Measurements from ENCODE around the gene RASA1.
"Not testable (repeated sequence)": the region's sequence is repeated elsewhere in the genome, so short reads cannot be mapped to it uniquely, and the experiment has no call there.

RASA1 gene

DNA sequence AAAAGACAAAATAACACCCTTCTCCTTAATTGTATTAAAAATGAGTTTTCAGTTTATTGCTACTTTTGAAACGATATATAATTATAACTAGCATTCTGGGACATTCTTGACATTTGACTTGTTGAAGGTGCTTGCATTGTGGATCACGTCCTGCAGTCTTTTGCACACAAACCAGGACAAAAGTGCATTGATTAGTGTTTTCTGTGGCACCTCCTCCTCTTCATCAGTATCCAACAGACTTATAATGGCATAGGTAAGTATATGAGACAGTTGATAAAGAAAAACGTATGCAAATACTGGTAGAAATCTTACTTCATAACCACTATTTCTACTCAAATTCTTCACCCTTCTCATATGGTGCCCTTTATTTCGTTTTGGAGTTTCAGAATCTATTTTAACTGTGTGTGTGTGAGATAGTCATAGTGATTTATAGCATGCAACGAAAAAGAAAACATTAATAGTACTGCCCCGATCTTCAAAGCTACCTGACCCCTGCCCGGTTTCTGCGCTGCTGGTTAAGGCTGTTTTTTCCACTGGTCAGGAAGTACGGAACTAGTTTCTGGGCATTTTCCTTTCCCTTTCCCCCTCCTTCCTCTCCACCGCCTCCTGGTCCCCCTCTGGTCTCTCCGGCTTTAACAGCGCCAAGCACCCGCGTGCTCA, 639 bp upstream of the RASA1 start:
- H3K4me3 ChIP-seq (ENCODE audit: low read length) = peak overlapping the region; percentile 75
- TF ChIP-seq ZNF274 (IDR thresholded peaks at IDR 0.05; ENCODE audit: low read depth, low read length) = no peak

DNA sequence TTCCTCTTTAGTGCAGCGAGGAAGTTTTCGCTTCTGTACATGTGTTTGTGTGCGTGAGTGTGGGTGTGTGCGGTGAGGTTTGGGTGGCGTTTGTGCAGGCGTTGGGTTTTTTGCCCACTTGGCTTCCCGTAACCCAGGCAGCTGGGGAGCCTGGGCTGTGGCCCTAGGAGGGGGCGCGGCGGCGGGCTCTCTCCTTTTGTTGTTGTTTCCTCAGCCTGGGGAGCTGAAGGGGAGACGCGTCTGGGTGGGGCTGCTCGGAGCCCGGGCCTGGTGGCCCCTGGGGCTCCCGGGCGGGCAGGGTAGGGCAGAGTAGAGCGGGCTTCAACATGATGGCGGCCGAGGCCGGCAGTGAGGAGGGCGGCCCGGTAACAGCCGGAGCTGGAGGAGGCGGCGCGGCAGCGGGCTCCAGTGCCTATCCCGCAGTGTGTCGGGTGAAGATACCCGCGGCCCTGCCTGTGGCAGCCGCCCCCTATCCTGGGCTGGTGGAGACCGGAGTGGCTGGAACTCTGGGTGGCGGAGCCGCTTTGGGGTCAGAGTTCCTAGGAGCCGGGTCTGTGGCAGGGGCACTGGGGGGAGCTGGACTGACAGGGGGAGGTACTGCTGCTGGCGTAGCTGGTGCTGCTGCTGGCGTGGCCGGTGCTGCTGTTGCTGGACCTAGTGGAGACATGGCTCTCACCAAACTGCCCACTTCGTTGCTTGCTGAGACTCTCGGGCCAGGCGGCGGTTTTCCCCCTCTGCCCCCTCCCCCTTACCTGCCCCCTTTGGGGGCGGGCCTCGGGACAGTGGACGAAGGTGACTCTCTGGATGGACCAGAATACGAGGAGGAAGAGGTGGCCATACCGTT, 665 bp downstream of the RASA1 start:
- H3K4me3 ChIP-seq (ENCODE audit: low read length) = peak overlapping the region; percentile 75
- TF ChIP-seq ZNF274 (IDR thresholded peaks at IDR 0.05; ENCODE audit: low read depth, low read length) = no peak

GRCh38 chr5:87268970-87269377, 1.3 kb downstream of the RASA1 start:
- H3K4me3 ChIP-seq (ENCODE audit: low read length) = peak overlapping the region; percentile 75
- no peak for TF ChIP-seq ZNF274 (IDR thresholded peaks at IDR 0.05; ENCODE audit: low read depth, low read length)

DNA sequence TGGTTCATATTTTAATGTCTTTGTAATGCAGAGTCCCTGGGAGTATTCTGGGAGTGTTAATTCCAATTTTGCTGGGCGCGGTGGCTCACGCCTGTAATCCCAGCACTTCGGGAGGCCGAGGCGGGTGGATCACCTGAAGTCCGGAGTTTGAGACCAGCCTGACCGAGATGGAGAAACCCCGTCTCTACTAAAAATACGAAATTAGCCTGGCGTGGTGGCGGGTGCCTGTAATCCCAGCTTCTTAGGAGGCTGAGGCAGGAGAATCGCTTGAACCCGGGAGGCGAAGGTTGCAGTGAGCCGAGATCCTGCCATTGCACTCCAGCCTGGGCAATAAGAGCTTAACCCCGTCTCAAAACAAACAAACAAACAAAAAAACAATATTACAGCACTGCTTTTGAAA, 3.2 kb downstream of the RASA1 start:
- H3K4me3 ChIP-seq (ENCODE audit: low read length) = not testable (repeated sequence)

GRCh38 chr5:87276655-87277054, 9.0 kb downstream of the RASA1 start:
- TF ChIP-seq ZNF274 (IDR thresholded peaks at IDR 0.05; ENCODE audit: low read depth, low read length) = no peak
- H3K4me3 ChIP-seq (ENCODE audit: low read length) = no peak overlapping the region

GRCh38 chr5:87277279-87277835, 9.7 kb downstream of the RASA1 start:
- H3K4me3 ChIP-seq (ENCODE audit: low read length) = no peak overlapping the region
- no peak for TF ChIP-seq ZNF274 (IDR thresholded peaks at IDR 0.05; ENCODE audit: low read depth, low read length)

- TF ChIP-seq ZNF274 (IDR thresholded peaks at IDR 0.05; ENCODE audit: low read depth, low read length) = no peak
- H3K4me3 ChIP-seq (ENCODE audit: low read length) = no peak overlapping the region
Observed at GRCh38 chr5:87278590-87279100, 11.0 kb downstream of the RASA1 start.

DNA sequence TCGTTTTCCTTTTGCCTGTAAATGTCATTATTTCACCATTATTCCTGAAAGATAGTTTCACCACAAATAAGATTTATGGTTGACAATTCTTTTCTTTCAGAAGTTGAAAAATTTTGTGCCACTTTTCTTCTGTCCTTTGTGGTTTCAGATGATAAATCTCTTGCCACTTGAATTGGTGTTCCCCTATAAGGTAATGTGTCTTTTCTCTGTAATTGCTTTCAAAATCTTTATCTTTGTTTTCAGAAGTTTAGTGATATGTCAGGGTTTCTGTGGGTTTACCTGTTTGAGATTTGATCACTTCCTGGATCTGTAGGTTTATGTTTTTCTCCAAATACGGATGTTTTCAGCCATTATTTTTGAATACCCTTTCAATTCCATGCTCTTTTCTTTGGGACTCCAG, 14.6 kb downstream of the RASA1 start:
- no peak for TF ChIP-seq ZNF274 (IDR thresholded peaks at IDR 0.05; ENCODE audit: low read depth, low read length)
- H3K4me3 ChIP-seq (ENCODE audit: low read length) = no peak overlapping the region

GRCh38 chr5:87287266-87287665, 19.6 kb downstream of the RASA1 start:
- H3K4me3 ChIP-seq (ENCODE audit: low read length) = not testable (repeated sequence)

DNA sequence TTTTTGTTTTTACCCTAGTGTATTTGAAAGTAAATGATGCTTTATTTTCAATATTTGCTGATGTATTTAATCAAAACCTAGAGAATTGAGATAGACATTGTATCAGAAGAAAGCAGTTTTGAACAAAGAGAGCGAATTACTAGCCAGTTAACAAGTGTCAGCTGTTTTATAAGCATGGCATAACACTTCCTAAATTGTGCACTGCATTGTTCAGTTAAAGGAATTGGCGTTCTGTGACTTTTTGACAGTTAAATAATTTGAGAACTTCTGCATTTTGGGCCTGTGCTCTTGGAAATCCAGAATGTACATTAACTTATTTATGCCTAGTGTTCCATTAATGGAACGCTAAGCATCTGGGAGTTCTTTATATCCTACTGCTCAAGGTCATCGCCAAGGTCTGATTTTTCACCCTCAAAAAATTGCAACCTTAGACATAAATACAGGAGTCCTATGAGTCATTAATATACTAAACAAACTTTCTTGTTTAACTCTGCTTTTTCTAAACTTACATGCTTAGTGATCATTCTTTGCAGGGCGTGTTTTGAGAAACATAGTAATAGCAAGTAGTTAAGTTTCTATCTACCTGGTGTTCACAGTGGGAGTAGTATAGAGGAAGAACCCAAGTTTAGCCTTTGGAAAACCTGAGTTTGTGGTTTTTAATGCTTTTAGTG, 31.1 kb downstream of the RASA1 start:
- H3K4me3 ChIP-seq (ENCODE audit: low read length) = no peak overlapping the region
- TF ChIP-seq ZNF274 (IDR thresholded peaks at IDR 0.05; ENCODE audit: low read depth, low read length) = no peak

DNA sequence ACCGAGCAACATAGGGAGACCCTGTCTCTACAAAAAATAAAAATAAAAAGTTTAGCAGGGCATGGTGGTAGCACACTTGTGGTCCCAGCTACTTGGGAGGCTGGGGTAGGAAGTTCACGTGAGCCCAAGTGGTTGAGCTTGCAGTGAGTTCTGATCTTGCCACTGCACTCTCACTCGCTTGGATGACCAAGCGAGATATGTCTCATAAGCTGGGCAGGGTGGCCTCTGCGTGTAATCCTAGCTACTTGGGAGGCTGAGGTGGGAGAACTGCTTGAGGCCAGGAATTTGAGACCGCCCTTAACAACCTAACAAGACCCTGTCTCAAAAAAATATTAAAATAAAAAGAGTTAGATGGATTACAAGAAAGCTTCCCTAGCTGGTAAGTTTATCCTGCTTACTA, 32.5 kb downstream of the RASA1 start:
- H3K4me3 ChIP-seq (ENCODE audit: low read length) = no peak overlapping the region
- no peak for TF ChIP-seq ZNF274 (IDR thresholded peaks at IDR 0.05; ENCODE audit: low read depth, low read length)

- no peak overlapping the region for H3K4me3 ChIP-seq (ENCODE audit: low read length)
- TF ChIP-seq ZNF274 (IDR thresholded peaks at IDR 0.05; ENCODE audit: low read depth, low read length) = no peak
Observed at GRCh38 chr5:87300744-87301143, 33.1 kb downstream of the RASA1 start.

DNA sequence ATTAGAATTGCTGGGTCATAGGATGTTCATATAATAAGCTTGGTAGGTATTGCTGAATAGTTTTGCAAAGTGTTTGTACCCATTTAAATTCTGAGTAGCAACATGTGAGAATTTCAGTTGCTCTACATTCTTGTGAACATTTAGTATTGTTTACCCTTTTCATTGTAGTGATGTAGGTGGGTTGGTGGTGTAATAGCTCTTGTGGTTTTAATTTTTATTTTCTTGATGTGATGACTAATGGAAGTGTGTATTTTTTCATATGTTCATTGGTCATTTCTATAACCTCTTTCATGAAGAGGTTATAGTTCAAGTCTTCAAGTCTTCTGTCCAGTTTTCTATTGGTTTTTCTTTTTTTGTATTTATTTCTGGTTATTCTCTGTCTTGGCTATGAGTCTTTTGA, 34.4 kb downstream of the RASA1 start:
- no peak overlapping the region for H3K4me3 ChIP-seq (ENCODE audit: low read length)
- no peak for TF ChIP-seq ZNF274 (IDR thresholded peaks at IDR 0.05; ENCODE audit: low read depth, low read length)

DNA sequence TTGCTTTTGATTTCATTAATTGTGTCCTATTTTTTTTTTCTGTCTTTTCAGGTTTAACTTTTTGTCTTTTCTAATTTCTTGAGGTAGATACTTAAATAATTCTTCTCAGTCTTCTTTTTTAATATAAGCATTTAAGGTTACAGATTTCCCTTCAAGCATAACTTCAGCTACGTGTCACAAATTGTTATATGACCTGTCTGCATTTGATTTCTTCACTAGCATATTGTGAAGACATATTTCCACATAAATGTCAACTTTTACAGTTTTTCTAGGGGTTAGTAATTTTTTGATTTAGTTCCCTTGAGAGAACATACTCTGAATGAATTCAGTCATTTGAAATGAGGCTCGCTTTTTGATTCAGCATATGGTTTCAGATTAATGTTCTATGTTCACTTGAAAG, 35.6 kb downstream of the RASA1 start:
- no peak for TF ChIP-seq ZNF274 (IDR thresholded peaks at IDR 0.05; ENCODE audit: low read depth, low read length)
- no peak overlapping the region for H3K4me3 ChIP-seq (ENCODE audit: low read length)

DNA sequence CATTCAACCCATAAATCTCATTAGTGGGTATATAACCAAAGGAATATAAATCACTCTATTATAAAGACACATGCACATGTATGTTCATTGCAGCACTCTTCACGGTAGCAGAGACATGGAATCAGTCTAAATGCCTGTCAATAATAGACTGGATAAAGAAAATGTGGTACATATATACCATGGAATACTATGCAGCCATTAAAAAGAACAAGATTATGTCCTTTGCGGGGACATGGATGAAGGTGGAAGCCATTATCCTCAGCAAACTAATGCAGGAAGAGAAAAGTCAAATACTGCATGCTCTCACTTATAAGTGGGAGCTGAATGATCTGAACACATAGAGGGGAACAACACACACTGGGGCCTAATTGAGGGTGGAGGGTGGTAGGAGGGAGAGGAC, 38.4 kb downstream of the RASA1 start:
- H3K4me3 ChIP-seq (ENCODE audit: low read length) = not testable (repeated sequence)

Measured in GM08714 (cell line).